Measurements from ENCODE around the gene TYW1B. TPM values are rescaled to one million over a fixed set of nuclear protein-coding genes. Genes with fewer than 3 reads are reported as not detected.

TYW1B gene
- 1.6 and 1.9 TPM in 2 replicates for total RNA-seq

GRCh38 chr7:72827839-72828591 lies at the start of gene TYW1B:
TSS of gene TYW1B (minus strand) at chr7:72828200. CDS start at chr7:72828075, 125 bp downstream.

Other genes with a start within 250 kb of the TYW1B start
- 3.5 and 3.7 TPM in 2 replicates for gene POM121, start 96.9 kb upstream of the TYW1B start, total RNA-seq
- gene TRIM74, start 141.3 kb upstream of the TYW1B start, total RNA-seq = 0.09 and 0.22 TPM in 2 replicates
- not detected in 2 replicates for gene SPDYE8, start 201.6 kb upstream of the TYW1B start, total RNA-seq
- gene SPDYE11, start 229.7 kb upstream of the TYW1B start, total RNA-seq = not detected in 2 replicates

All from dermis lymphatic vessel endothelial cell (primary cell).